Measurements from ENCODE around the gene GNB3. TPM values are rescaled to one million over a fixed set of nuclear protein-coding genes. Genes with fewer than 3 reads are reported as not detected.
"Not testable (repeated sequence)": the region's sequence is repeated elsewhere in the genome, so short reads cannot be mapped to it uniquely, and the experiment has no call there.

The GNB3 gene
- polyA plus RNA-seq, 5 donors: 3.5 to 8.4 (median 6.0) TPM

DNA sequence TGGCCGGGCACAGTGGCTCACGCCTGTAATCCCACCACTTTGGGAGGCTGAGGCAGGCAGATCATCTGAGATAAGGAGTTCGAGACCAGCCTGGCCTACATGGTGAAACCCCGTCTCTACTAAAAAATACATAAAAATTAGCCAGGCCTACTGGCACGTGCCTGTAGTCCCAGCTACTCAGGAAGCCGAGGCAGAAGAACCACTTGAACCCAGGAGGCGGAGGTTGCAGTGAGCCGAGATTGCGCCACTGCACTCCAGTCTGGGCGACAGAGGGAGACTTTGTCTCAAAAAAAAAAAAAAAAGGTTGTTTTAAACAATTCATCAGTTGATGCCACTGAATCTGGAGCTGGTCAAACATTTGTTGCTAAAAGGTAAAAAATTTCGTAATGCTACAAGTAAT, 39.1 kb downstream of the GNB3 start:
- not testable (repeated sequence) for DNase-seq

DNA sequence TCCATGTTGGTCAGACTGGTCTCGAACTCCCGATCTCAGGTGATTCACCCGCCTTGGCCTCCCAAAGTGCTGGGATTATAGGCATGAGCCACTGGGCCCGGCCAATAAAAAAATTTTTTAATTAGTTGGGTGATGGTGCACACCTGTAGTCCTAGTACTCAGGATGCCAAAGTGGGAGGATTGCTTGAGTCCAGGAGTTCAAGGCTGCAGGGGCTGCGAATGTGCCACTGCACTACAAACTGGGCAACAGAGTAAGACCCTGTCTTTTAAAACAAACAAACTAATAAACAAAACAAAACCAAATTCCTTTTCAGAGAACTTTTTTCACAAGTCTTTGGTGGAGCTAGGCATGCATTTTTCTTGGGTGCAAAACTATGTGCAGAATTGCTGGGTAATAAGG, 42.5 kb downstream of the GNB3 start:
- DNase-seq: no peak

DNA sequence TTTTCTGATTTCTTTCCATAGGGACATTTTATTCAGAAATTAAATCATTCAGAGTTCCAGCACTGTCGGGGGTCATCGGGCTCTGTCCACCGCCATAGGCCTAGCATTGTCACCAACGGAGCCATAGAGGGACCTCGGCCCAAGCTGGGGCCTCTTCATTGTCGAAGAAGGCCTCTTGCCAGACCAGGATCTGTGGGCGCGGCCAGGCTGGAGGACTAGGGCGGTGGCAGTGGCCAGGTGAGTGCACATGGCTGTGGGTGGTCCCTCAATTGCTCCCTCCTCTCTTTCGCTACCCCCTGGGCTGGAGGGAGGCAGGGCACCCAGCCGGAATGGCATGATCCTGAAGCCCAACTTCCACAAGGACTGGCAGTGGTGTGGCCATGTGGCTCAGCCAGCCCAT, 43.0 kb downstream of the GNB3 start:
- DNase-seq: no peak

DNA sequence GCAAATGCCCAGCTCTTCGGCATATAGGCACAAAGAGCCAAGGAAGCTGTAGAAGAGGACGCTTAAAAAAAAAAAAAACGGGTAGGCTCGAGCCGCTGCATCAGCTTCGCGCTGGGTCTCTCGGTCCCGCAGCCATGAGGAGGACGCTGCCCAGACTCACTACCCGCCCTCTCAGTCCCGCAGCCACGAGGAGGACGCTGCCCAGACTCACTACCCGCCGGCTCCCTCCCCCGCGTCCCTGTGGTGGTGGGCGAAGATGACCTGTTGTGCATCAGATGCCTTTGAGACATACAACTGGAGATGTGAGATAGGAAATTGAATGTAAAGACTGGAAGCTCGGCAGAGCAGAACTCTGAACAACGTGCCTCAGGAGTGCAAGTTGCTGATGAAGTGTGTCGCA, 43.8 kb downstream of the GNB3 start:
- no peak for DNase-seq

DNA sequence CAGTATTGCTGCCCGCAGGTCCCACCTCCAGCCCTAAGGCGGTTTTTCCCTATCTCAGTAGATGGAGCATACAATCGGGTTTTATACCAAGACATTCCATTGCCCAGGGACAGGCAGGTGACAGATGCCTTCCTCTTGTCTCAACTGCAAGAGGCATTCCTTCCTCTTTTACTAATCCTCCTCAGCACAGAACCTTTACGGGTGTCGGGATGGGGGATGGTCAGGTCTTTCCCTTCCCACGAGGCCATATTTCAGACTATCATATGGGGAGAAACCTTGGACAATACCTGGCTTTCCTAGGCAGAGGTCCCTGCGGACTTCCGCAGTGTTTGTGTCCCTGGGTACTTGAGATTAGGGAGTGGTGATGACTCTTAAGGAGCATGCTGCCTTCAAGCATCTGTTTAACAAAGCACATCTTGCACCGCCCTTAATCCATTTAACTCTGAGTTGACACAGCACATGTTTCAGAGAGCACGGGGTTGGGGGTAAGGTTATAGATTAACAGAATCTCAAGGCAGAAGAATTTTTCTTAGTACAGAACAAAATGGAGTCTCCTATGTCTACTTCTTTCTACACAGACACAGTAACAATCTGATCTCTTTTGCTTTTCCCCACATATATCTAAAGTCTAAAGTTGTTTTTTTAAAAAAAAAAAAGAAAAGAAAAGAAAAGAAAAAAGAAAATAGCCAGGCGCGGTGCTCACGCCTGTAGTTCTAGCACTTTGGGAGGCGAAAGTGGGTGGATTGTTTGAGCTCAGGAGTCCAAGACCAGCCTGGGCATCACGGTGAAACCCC, 45.7 kb downstream of the GNB3 start:
- DNase-seq: not testable (repeated sequence)

DNA sequence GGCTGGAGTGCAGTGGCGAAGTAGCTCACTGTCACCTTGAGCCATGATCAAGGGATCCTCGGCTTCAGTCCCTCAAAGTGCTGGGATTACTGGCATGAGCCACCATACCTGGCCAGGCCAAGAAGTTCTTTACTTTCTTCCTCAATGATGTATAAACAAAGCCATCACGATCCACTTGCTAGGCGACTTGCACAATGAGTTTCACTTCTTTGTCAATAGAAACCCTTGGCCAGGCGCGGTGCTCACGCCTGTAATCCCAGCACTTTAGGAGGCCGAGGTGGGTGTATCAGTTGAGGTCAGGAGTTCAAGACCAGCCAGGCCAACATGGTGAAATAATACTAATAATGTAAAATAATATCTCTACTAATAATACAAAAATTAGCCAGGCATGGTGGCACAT, 46.7 kb downstream of the GNB3 start:
- no peak for DNase-seq

DNA sequence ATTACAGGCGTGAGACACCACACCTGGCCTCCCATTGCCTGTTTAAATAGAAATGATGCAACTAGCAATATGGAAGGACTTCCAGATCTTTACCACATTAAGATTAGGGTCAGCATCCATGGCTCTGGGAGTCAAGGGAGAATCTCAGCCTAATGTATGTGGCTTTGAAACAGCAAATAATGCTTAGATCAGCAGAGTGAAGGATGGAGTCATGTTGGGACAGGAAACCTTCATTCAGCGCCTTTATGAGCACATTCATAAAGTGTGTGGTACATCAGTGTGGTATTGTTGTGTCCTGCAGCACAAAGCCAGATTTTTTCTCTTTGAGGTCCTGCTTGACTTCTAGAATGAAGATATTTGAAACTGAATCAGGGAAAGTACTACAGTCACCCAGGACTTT, 47.6 kb downstream of the GNB3 start:
- DNase-seq: no peak

DNA sequence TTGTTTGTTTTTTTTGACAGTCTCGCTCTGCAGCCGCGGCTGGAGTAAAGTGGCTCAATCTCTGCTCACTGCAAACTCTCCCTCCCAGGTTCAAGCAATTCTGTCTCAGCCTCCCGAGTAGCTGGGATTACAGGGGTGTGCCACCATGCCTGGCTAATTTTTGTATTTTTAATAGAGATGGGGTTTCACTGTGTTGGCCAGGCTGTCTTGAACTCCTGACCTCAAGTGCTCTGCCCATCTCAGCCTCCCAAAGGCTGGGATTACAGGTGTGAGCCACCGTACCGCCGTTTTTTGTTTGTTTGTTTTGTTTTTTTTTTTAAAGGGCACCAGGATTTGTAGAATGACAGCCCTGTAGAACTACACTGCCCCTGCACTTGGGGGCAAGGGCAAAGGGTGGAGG, 48.1 kb downstream of the GNB3 start:
- DNase-seq: not testable (repeated sequence)

DNA sequence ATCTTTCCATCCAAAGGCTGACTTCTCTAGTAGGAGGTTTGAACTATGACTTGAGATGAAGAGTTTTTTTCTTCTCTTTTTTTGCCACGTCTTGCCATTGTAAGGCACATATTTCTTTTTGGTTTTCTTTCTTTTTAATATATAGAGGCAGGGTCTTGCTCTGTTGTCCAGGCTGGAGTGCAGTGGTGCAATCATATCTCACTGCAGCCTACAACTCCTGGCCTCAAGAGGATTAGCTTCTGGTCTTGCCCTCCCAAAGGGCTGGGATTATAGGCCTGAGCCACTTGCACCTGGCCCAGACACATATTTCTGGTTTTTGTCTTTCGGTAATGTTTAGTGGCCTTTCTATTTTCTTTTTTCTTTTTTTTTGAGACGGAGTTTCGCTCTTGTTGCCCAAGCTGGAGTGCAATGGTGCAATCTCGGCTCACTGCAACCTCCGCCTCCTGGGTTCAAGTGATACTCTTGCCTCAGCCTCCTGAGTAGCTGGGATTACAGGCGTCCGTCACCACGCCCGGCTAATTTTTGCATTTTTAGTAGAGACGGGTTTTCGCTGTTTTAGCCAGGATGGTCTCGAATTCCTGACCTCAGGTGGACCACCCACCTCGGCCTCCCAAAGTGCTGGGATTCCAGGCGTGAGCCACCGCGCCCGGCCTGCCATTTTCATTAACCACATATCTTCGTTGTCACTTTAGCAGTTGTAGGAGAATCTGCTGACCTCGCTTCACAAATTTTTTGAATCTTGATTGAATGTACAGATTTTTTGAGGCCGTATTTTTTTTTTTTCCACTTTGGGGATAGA, 49.2 kb downstream of the GNB3 start:
- DNase-seq: not testable (repeated sequence)

DNA sequence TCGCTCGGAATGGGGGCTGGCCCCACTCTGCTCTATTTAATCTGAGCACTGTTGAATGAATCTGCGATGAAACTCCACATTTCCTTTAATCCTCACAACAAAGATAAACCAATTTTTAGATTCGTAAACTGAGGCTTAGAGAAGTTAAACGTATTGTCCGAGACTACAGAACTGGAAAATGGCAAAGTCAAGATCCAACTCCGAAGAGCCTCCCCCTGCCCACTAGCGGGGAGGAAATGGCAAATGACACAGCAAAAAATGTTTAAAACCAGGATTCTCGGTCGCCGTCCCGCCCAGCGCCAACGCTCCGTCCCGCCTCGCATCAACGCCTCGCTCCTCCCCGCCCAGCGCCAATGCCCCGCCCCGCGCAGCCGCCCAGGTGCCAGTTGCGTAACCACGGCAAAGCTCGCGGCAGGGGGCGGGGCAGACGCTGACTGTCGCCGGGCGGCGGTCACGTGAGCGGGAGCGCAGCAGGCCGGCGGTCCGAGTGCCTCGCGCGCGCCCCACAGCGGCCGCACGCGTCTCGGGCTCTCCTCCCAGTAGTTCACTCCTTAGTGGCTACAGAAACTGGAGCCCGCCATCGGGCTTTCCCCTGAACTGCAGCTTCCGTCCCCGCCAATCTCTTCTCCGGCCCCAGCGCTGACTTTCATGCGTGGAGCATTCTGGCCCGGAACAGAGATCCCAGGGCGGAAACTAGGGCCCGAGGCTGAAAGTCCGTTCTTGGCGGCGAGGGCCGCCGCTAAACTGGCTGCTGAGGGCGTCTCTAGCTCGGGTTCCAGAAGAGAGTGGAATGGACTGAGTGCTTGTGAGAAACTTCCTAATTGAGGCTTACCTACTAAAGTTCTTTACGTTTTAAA, 50.3 kb downstream of the GNB3 start:
- DNase-seq: peak; percentile 98

DNA sequence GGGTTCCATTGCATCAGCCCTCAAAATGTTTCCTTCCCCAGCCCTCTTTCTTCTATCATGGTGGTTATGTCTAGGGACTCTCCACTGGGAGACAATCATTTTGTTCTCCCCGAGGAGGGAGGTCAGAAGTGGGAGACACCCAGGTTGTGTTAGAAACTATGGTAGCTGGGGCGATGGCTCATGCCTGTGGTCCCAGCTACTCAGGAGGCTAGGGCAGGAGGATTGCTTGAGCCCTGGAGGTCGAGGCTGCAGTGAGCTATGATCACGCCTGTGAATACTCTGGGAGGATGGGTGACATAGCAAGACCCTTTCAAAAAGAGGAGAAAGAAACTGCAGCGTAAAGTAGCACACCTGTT, 50.9 kb downstream of the GNB3 start:
- no peak for DNase-seq

DNA sequence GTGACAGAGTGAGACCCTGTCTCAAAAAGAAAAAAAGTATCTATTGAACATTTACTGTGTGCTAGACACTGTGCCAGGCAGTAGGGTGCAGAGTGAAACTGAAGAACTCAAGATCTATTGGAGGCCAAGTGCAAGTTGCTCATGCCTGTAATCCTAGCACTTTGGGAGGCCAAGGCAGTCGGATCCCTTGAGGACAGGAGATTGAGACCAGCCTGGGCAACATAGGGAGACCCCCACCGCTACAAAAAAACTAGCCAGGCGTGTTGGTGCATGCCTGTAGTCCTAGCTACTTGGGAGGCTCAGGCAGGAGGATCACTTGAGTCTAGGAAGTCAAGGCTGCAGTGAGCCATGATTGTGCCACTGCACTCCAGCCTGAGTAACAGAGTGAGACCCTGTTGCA, 52.0 kb downstream of the GNB3 start:
- not testable (repeated sequence) for DNase-seq

DNA sequence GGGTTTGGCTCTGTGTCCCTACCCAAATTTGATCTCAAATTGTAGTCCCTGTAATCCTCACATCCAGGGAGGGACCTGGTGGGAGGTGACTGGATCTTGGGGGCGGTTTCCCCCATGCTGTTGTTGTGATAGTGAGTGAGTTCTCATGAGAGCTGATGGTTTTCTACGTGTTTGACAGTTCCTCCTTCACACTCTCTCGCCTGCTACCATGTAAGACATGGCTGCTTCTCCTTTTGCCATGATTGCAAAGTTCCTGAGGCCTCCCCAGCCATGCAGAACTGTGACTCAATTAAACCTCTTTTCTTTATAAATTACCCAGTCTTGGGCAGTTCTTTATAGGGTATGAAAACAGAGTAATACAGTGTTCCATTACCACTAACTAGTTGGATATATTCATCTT, 53.6 kb downstream of the GNB3 start:
- no peak for DNase-seq

Other genes with a start within 250 kb of the GNB3 start
- 100 to 1,000 TPM; 196 to 268 (median 221) TPM for gene CHD4, start 233.5 kb upstream of the GNB3 start, polyA plus RNA-seq (ENCODE audit: insufficient read depth in 1 of 5, insufficient read length in 5 of 5, low replicate concordance in 1 of 5)
- 1 to 10 TPM; 1.3 to 2.1 (median 1.3) TPM for gene LPAR5, start 205.0 kb upstream of the GNB3 start, polyA plus RNA-seq (ENCODE audit: insufficient read depth in 1 of 5, insufficient read length in 5 of 5, low replicate concordance in 1 of 5)
- 1 to 10 TPM; 5.5 to 7.4 (median 6.5) TPM for gene ACRBP, start 193.5 kb upstream of the GNB3 start, polyA plus RNA-seq (ENCODE audit: insufficient read depth in 1 of 5, insufficient read length in 5 of 5, low replicate concordance in 1 of 5)
- 100 to 1,000 TPM in 3 of 5 donors, 10 to 100 TPM in 2; 89.5 to 116 (median 109) TPM for gene ING4, start 177.8 kb upstream of the GNB3 start, polyA plus RNA-seq (ENCODE audit: insufficient read depth in 1 of 5, insufficient read length in 5 of 5, low replicate concordance in 1 of 5)
- gene ZNF384, start 151.6 kb upstream of the GNB3 start, polyA plus RNA-seq (ENCODE audit: insufficient read depth in 1 of 5, insufficient read length in 5 of 5, low replicate concordance in 1 of 5): 10 to 100 TPM; 79.4 to 98.5 (median 86.1) TPM
- gene PIANP, start 140.1 kb upstream of the GNB3 start, polyA plus RNA-seq (ENCODE audit: insufficient read depth in 1 of 5, insufficient read length in 5 of 5, low replicate concordance in 1 of 5): 10 to 100 TPM in 1 of 5 donors, 1 to 10 TPM in 4; 5.2 to 10.4 (median 6.7) TPM
- gene COPS7A, start 116.9 kb upstream of the GNB3 start, polyA plus RNA-seq (ENCODE audit: insufficient read depth in 1 of 5, insufficient read length in 5 of 5, low replicate concordance in 1 of 5): 10 to 100 TPM; 48.4 to 59.1 (median 56.3) TPM
- gene MLF2, start 87.8 kb upstream of the GNB3 start, polyA plus RNA-seq (ENCODE audit: insufficient read depth in 1 of 5, insufficient read length in 5 of 5, low replicate concordance in 1 of 5): 100 to 1,000 TPM; 147 to 203 (median 179) TPM
- 1,000 to 10,000 TPM in 1 of 5 donors, 100 to 1,000 TPM in 4; 621 to 1,050 (median 719) TPM for gene PTMS, start 74.6 kb upstream of the GNB3 start, polyA plus RNA-seq (ENCODE audit: insufficient read depth in 1 of 5, insufficient read length in 5 of 5, low replicate concordance in 1 of 5)
- gene LAG3, start 68.4 kb upstream of the GNB3 start, polyA plus RNA-seq (ENCODE audit: insufficient read depth in 1 of 5, insufficient read length in 5 of 5, low replicate concordance in 1 of 5): 1 to 10 TPM; 1.3 to 2.9 (median 1.7) TPM
- gene CD4, start 51.4 kb upstream of the GNB3 start, polyA plus RNA-seq (ENCODE audit: insufficient read depth in 1 of 5, insufficient read length in 5 of 5, low replicate concordance in 1 of 5): 100 to 1,000 TPM in 1 of 5 donors, 10 to 100 TPM in 4; 73.5 to 108 (median 89.3) TPM
- 10 to 100 TPM in 4 of 5 donors, 1 to 10 TPM in 1; 7.1 to 17.0 (median 12.1) TPM for gene GPR162, start 19.1 kb upstream of the GNB3 start, polyA plus RNA-seq (ENCODE audit: insufficient read depth in 1 of 5, insufficient read length in 5 of 5, low replicate concordance in 1 of 5)
- gene P3H3, start 12.5 kb upstream of the GNB3 start, polyA plus RNA-seq (ENCODE audit: insufficient read depth in 1 of 5, insufficient read length in 5 of 5, low replicate concordance in 1 of 5): 10 to 100 TPM; 14.5 to 40.9 (median 21.7) TPM
- 10 to 100 TPM; 23.4 to 69.1 (median 38.0) TPM for gene CDCA3, start 10.4 kb downstream of the GNB3 start, polyA plus RNA-seq (ENCODE audit: insufficient read depth in 1 of 5, insufficient read length in 5 of 5, low replicate concordance in 1 of 5)
- gene USP5, start 11.2 kb downstream of the GNB3 start, polyA plus RNA-seq (ENCODE audit: insufficient read depth in 1 of 5, insufficient read length in 5 of 5, low replicate concordance in 1 of 5): 10 to 100 TPM; 46.9 to 65.2 (median 53.2) TPM
- 100 to 1,000 TPM; 420 to 565 (median 460) TPM for gene TPI1, start 26.6 kb downstream of the GNB3 start, polyA plus RNA-seq (ENCODE audit: insufficient read depth in 1 of 5, insufficient read length in 5 of 5, low replicate concordance in 1 of 5)
- gene SPSB2, start 32.4 kb downstream of the GNB3 start, polyA plus RNA-seq (ENCODE audit: insufficient read depth in 1 of 5, insufficient read length in 5 of 5, low replicate concordance in 1 of 5): 10 to 100 TPM in 1 of 5 donors, 1 to 10 TPM in 4; 4.1 to 17.1 (median 5.6) TPM
- 10 to 100 TPM; 14.1 to 34.8 (median 26.6) TPM for gene LRRC23, start 63.9 kb downstream of the GNB3 start, polyA plus RNA-seq (ENCODE audit: insufficient read depth in 1 of 5, insufficient read length in 5 of 5, low replicate concordance in 1 of 5)
- 10 to 100 TPM in 4 of 5 donors, 1 to 10 TPM in 1; 9.0 to 17.8 (median 14.9) TPM for gene ENO2, start 73.7 kb downstream of the GNB3 start, polyA plus RNA-seq (ENCODE audit: insufficient read depth in 1 of 5, insufficient read length in 5 of 5, low replicate concordance in 1 of 5)
- 100 to 1,000 TPM in 3 of 5 donors, 10 to 100 TPM in 2; 80.2 to 135 (median 118) TPM for gene ATN1, start 87.0 kb downstream of the GNB3 start, polyA plus RNA-seq (ENCODE audit: insufficient read depth in 1 of 5, insufficient read length in 5 of 5, low replicate concordance in 1 of 5)
- gene RNU7-1, start 102.9 kb downstream of the GNB3 start, polyA plus RNA-seq (ENCODE audit: insufficient read depth in 1 of 5, insufficient read length in 5 of 5, low replicate concordance in 1 of 5): 10 to 100 TPM in 1 of 5 donors, 1 to 10 TPM in 2, not detected in 2; 5.9 to 20.2 (median 7.9) TPM
- gene C12orf57, start 103.1 kb downstream of the GNB3 start, polyA plus RNA-seq (ENCODE audit: insufficient read depth in 1 of 5, insufficient read length in 5 of 5, low replicate concordance in 1 of 5): 100 to 1,000 TPM; 179 to 281 (median 188) TPM
- 10 to 100 TPM; 15.1 to 21.8 (median 19.0) TPM for gene PTPN6, start 110.4 kb downstream of the GNB3 start, polyA plus RNA-seq (ENCODE audit: insufficient read depth in 1 of 5, insufficient read length in 5 of 5, low replicate concordance in 1 of 5)
- gene PHB2, start 129.7 kb downstream of the GNB3 start, polyA plus RNA-seq (ENCODE audit: insufficient read depth in 1 of 5, insufficient read length in 5 of 5, low replicate concordance in 1 of 5): 100 to 1,000 TPM; 274 to 333 (median 302) TPM
- gene EMG1, start 130.0 kb downstream of the GNB3 start, polyA plus RNA-seq (ENCODE audit: insufficient read depth in 1 of 5, insufficient read length in 5 of 5, low replicate concordance in 1 of 5): 10 to 100 TPM; 43.5 to 52.7 (median 50.2) TPM
- gene LPCAT3, start 177.6 kb downstream of the GNB3 start, polyA plus RNA-seq (ENCODE audit: insufficient read depth in 1 of 5, insufficient read length in 5 of 5, low replicate concordance in 1 of 5): 10 to 100 TPM; 56.7 to 67.9 (median 60.4) TPM
- 100 to 1,000 TPM in 4 of 5 donors, 10 to 100 TPM in 1; 97.0 to 139 (median 120) TPM for gene C1S, start 219.8 kb downstream of the GNB3 start, polyA plus RNA-seq (ENCODE audit: insufficient read depth in 1 of 5, insufficient read length in 5 of 5, low replicate concordance in 1 of 5)

All from right lung (tissue), 5 donors.